HG02571 (cell line): ENCODE data around the gene MSH5.
"Not testable (repeated sequence)": the region's sequence is repeated elsewhere in the genome, so short reads cannot be mapped to it uniquely, and the experiment has no call there.

Experiments used
- ATAC-seq: cut with Tn5 transposase; IDR thresholded peaks from one replicate; pipeline ENCODE4 v1.9.1; 2021; ENCODE audit warnings: mild to moderate bottlenecking, moderate library complexity; ENCODE audit not compliant: unreplicated experiment

Gene MSH5

GRCh38 chr6:31776989-31777666 lies 37.3 kb downstream of the MSH5 start, which contains the start of gene VWA7:
TSS of gene VWA7 (minus strand) at chr6:31777328. CDS start at chr6:31776779, 549 bp downstream.
- ATAC-seq: peak; percentile 51

GRCh38 chr6:31777667-31778050 lies 37.9 kb downstream of the MSH5 start:
- no peak for ATAC-seq

- no peak for ATAC-seq
Measured at GRCh38 chr6:31778193-31778592, 38.4 kb downstream of the MSH5 start.

- ATAC-seq: no peak
Measured at GRCh38 chr6:31778999-31779885, 39.4 kb downstream of the MSH5 start.

- ATAC-seq: no peak
Measured at GRCh38 chr6:31779908-31780307, 40.1 kb downstream of the MSH5 start.

- ATAC-seq: no peak
Measured at GRCh38 chr6:31780507-31781243, 40.9 kb downstream of the MSH5 start.

- ATAC-seq: no peak
Measured at GRCh38 chr6:31781244-31782125, 41.7 kb downstream of the MSH5 start.

GRCh38 chr6:31782126-31782855 lies 42.5 kb downstream of the MSH5 start:
- ATAC-seq: no peak

GRCh38 chr6:31784098-31784925 lies 44.5 kb downstream of the MSH5 start:
- ATAC-seq: no peak

- ATAC-seq: no peak
Measured at GRCh38 chr6:31785475-31785874, 45.7 kb downstream of the MSH5 start.

- no peak for ATAC-seq
Measured at GRCh38 chr6:31791324-31792089, 51.7 kb downstream of the MSH5 start.

GRCh38 chr6:31792090-31792374 lies 52.2 kb downstream of the MSH5 start:
- ATAC-seq: no peak

GRCh38 chr6:31792761-31793171 lies 53.0 kb downstream of the MSH5 start:
- ATAC-seq: no peak

- ATAC-seq: not testable (repeated sequence)
Measured at GRCh38 chr6:31793927-31794245, 54.1 kb downstream of the MSH5 start.

- no peak for ATAC-seq
Measured at GRCh38 chr6:31794294-31794865, 54.6 kb downstream of the MSH5 start.

- ATAC-seq: peak; percentile 8
Measured at GRCh38 chr6:31794866-31795615, 55.2 kb downstream of the MSH5 start.

GRCh38 chr6:31795616-31796298 lies 56.0 kb downstream of the MSH5 start, which contains the start of gene VARS1:
TSS of gene VARS1 (minus strand) at chr6:31795752. CDS start at chr6:31795217, 535 bp downstream.
- ATAC-seq: peak; percentile 68
